Transverse colon (tissue), 4 donors: ENCODE measurements around the gene ROBO1.

Experiments used
- CTCF ChIP-seq, 5 experiments: fragments of 200-600 bp in 3 of 5; fragments of 450-650 bp in 2 of 5; sonication (generic) in 3 of 5; IDR thresholded peaks; 1 replicate in 2 of 5; 2 replicates in 3 of 5; pipeline ENCODE4 v1.5.1; 2016 to 2017; ENCODE audit warnings: antibody characterized with exemption in 5 of 5, inconsistent platforms in 3 of 5, mild to moderate bottlenecking in 2 of 5, moderate library complexity in 1 of 5
- EP300 ChIP-seq: sonication (generic); formaldehyde crosslinking; IDR thresholded peaks from one replicate; pipeline ENCODE4 v1.6.1; 2017; ENCODE audit warnings: antibody characterized with exemption, low read depth
- POLR2A ChIP-seq: fragments of 450-650 bp; IDR thresholded peaks from one replicate; pipeline ENCODE4 v1.6.1; 2016; ENCODE audit warnings: antibody characterized with exemption, mild to moderate bottlenecking, moderate library complexity
- POLR2AphosphoS5 ChIP-seq, 3 donors: sonication (generic); formaldehyde crosslinking; IDR thresholded peaks; one replicate each; pipeline ENCODE4 v1.6.1; 2016; ENCODE audit warnings: antibody characterized with exemption in 3 of 3

GRCh38 chr3:78665776-78666469, 1101.9 kb downstream of the ROBO1 start:
- TF ChIP-seq CTCF (IDR thresholded peaks at IDR 0.05) (no peak), POLR2A (no peak), POLR2AphosphoS5 (IDR thresholded peaks at IDR 0.05) (no peak), EP300 (no peak)
